ENCODE measurements around the gene CCDC60.

DNA sequence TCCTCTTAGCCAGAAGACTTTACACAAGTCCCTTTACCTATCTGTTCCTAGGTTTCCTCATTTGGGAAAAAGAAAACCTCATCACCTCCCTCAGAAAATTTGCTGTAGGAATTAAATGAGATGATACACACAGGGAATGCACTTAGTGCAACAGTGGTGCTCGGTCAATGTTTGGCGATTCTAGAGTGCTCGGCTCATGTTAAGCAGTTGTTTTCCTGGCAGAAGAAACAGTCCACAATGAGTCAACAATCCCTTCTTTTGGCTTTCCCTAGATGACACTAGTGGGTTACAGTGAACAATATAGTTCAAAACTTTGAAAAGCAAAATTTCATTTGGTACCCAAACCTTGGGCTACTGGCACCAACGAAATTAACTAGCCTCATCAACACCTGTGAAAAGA is 255.1 kb downstream of the CCDC60 start:
- no peak for TF ChIP-seq CTCF (tag by site-specific recombination; IDR thresholded peaks at IDR 0.05)
- TF ChIP-seq ZNF18 (tag by site-specific recombination; IDR thresholded peaks at IDR 0.05): no peak
- TF ChIP-seq ZNF837 (tag by site-specific recombination; IDR thresholded peaks at IDR 0.05): no peak
- no peak for TF ChIP-seq ZNF621 (tag by site-specific recombination; IDR thresholded peaks at IDR 0.05)
- TF ChIP-seq ZNF580 (tag by site-specific recombination; IDR thresholded peaks at IDR 0.05): no peak
- TF ChIP-seq ZNF239 (tag by site-specific recombination; IDR thresholded peaks at IDR 0.05): no peak
- TF ChIP-seq SALL2 (tag by site-specific recombination; IDR thresholded peaks at IDR 0.05; ENCODE audit: borderline replicate concordance): no peak
- no peak for TF ChIP-seq KLF16 (tag by site-specific recombination; IDR thresholded peaks at IDR 0.05)
- no peak for TF ChIP-seq ZNF449 (tag by site-specific recombination; IDR thresholded peaks at IDR 0.05)
- no peak for TF ChIP-seq ZFP69B (tag by site-specific recombination; IDR thresholded peaks at IDR 0.05)
- no peak for TF ChIP-seq ZNF133 (tag by site-specific recombination; IDR thresholded peaks at IDR 0.05)

Measured in HEK293 (cell line).